OCI-LY7 (cell line): Measurements from ENCODE around the gene CDH23.
"Not testable (repeated sequence)": the region's sequence is repeated elsewhere in the genome, so short reads cannot be mapped to it uniquely, and the experiment has no call there.

ENCODE experiments used
- EZH2phosphoT487 ChIP-seq: fragments of 200-600 bp; sonication (generic); IDR thresholded peaks from 2 replicates; pipeline ENCODE4 v1.6.1; 2018; ENCODE audit warnings: low read depth, borderline replicate concordance, mild to moderate bottlenecking, mixed run types, antibody characterized with exemption, low read length, moderate library complexity, mixed read lengths
- TF ChIP-seq, protein P1 (sequence below): fragments of 200-600 bp; sonication (generic); conservative IDR thresholded peaks from 2 replicates; pipeline ENCODE4 v1.5.1; 2014; ENCODE audit warnings: mild to moderate bottlenecking, antibody characterized with exemption, low read length, moderate library complexity, mixed read lengths

DNA sequence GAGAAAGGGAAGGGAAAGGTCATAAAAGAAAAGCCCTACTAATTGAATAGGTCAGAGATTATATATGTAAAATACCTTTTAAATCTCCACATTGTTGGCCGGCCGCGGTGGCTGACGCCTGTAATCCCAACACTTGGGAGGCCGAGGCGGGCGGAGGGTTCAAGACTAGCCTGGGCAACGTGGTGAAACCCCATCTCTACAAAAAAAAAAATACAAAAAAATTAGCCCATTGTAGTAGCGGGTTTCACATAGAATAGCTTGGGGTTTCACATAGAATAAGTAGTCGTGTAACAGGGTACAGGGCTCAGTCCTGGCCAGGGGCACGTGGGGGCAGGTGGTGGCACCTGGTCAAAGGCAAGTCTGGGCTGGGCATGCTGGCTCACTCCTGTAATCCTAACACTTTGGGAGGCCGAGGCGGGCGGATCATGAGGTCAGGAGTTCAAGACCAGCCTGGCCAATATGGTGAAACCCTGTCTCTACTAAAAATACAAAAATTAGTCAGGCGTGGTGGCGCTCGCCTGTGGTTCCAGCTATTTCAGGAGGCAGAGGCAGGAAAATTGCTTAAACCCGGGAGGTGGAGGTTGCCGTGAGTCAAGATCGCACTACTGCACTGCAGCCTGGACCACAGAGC is 454.9 kb downstream of the CDH23 start:
- TF ChIP-seq, protein P1, sequence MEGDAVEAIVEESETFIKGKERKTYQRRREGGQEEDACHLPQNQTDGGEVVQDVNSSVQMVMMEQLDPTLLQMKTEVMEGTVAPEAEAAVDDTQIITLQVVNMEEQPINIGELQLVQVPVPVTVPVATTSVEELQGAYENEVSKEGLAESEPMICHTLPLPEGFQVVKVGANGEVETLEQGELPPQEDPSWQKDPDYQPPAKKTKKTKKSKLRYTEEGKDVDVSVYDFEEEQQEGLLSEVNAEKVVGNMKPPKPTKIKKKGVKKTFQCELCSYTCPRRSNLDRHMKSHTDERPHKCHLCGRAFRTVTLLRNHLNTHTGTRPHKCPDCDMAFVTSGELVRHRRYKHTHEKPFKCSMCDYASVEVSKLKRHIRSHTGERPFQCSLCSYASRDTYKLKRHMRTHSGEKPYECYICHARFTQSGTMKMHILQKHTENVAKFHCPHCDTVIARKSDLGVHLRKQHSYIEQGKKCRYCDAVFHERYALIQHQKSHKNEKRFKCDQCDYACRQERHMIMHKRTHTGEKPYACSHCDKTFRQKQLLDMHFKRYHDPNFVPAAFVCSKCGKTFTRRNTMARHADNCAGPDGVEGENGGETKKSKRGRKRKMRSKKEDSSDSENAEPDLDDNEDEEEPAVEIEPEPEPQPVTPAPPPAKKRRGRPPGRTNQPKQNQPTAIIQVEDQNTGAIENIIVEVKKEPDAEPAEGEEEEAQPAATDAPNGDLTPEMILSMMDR: not testable (repeated sequence)
- TF ChIP-seq EZH2phosphoT487: not testable (repeated sequence)
